Mammary microvascular endothelial cell (primary cell): ENCODE measurements around the gene SVBP. TPM values are rescaled to one million over a fixed set of nuclear protein-coding genes. Genes with fewer than 3 reads are reported as not detected.

Source experiments
- total RNA-seq: library from RNA; depleted of rRNA; stranded (reverse); fragments of >200 nt; gene quantifications from 2 replicates; pipeline ENCODE4 v1.2.3, GENCODE V29; 2015

Gene SVBP
- total RNA-seq: 17.8 and 24.2 TPM in 2 replicates

GRCh38 chr1:42816585-42817439 is at the start of gene SVBP, which contains the start of gene ERMAP:
SVBP (minus strand) TSS chr1:42817397; CDS start chr1:42816544, 853 bp downstream.
ERMAP (plus strand) TSS chr1:42817122; CDS start chr1:42830449, 13,327 bp downstream.

GRCh38 chr1:42846257-42847110 is 29.3 kb upstream of the SVBP start, which contains the start of gene ZNF691:
ZNF691 (plus strand) TSS chr1:42846613; CDS start chr1:42849659, 3,046 bp downstream.

GRCh38 chr1:42784946-42785693 is 32.1 kb downstream of the SVBP start, which contains the start of gene TMEM269:
TMEM269 (plus strand) TSS chr1:42784991; CDS start chr1:42789894, 4,903 bp downstream.

GRCh38 chr1:42766741-42767509 is 50.3 kb downstream of the SVBP start, which contains the start of the genes C1orf50 and P3H1:
C1orf50 (plus strand) TSS chr1:42767249; CDS start chr1:42767312, 63 bp downstream.
P3H1 (minus strand) TSS chr1:42767028; CDS start chr1:42766971, 57 bp downstream.

Other genes starting within 250 kb of the SVBP start
- 51.2 and 61.2 TPM in 2 replicates for gene PPIH, start 159.0 kb downstream of the SVBP start, total RNA-seq
- gene YBX1, start 135.0 kb downstream of the SVBP start, total RNA-seq: 770 and 779 TPM in 2 replicates
- gene CLDN19, start 77.2 kb downstream of the SVBP start, total RNA-seq: not detected in 2 replicates
- 62.2 and 76.6 TPM in 2 replicates for gene P3H1, start 50.4 kb downstream of the SVBP start, total RNA-seq
- gene C1orf50, start 50.1 kb downstream of the SVBP start, total RNA-seq: 1.6 and 7.9 TPM in 2 replicates
- gene TMEM269, start 32.4 kb downstream of the SVBP start, total RNA-seq: not detected in 2 replicates
- gene ERMAP, start 275 bp downstream of the SVBP start, total RNA-seq: 6.4 and 6.9 TPM in 2 replicates
- gene ZNF691, start 29.2 kb upstream of the SVBP start, total RNA-seq: 5.7 and 7.5 TPM in 2 replicates
- gene SLC2A1, start 141.5 kb upstream of the SVBP start, total RNA-seq: 45.2 and 65.4 TPM in 2 replicates